Loucy (cell line): Measurements from ENCODE around the gene ANKDD1B.
"Not testable (repeated sequence)": the region's sequence is repeated elsewhere in the genome, so short reads cannot be mapped to it uniquely, and the experiment has no call there.

Experiments used
- H2AFZ ChIP-seq: fragments of 200-600 bp; sonication (generic); 2 replicates; pipeline ENCODE4 v1.6.0; 2016; ENCODE audit warnings: antibody characterized with exemption, mild to moderate bottlenecking, low read length, moderate library complexity
- H3F3A ChIP-seq: fragments of 200-600 bp; 2 replicates; pipeline ENCODE4 v1.6.0; 2016; ENCODE audit warnings: antibody characterized with exemption, low read depth, mild to moderate bottlenecking
- H3K27me3 ChIP-seq: fragments of 200-600 bp; sonication (generic); 2 replicates; pipeline ENCODE4 v1.6.1; 2014; ENCODE audit warnings: low read length, mild to moderate bottlenecking; ENCODE audit not compliant: insufficient read depth, poor library complexity, severe bottlenecking
- H3K36me3 ChIP-seq: fragments of 200-600 bp; sonication (generic); 2 replicates; pipeline ENCODE4 v1.6.1; 2016; ENCODE audit warnings: low read length; ENCODE audit not compliant: insufficient read depth
- H3K4me1 ChIP-seq: fragments of 200-600 bp; sonication (generic); 2 replicates; pipeline ENCODE4 v1.5.1; 2014; ENCODE audit warnings: low read length, mild to moderate bottlenecking; ENCODE audit not compliant: insufficient read depth, poor library complexity, severe bottlenecking
- H3K4me2 ChIP-seq: fragments of 200-600 bp; sonication (generic); 2 replicates; pipeline ENCODE4 v1.6.0; 2014; ENCODE audit warnings: antibody characterized with exemption, low read length, low read depth, mild to moderate bottlenecking; ENCODE audit not compliant: poor library complexity, severe bottlenecking
- H3K4me3 ChIP-seq: fragments of 200-600 bp; sonication (generic); 2 replicates; pipeline ENCODE4 v1.5.1; 2014; ENCODE audit warnings: low read length, mild to moderate bottlenecking, mixed read lengths; ENCODE audit not compliant: poor library complexity, severe bottlenecking
- H3K79me2 ChIP-seq: fragments of 200-600 bp; sonication (generic); 2 replicates; pipeline ENCODE4 v1.6.1; 2014; ENCODE audit warnings: low read length; ENCODE audit not compliant: insufficient read depth
- H3K9ac ChIP-seq: fragments of 200-600 bp; sonication (generic); 2 replicates; pipeline ENCODE4 v1.6.0; 2014; ENCODE audit warnings: mild to moderate bottlenecking, low read depth, low read length, moderate library complexity; ENCODE audit not compliant: poor library complexity, severe bottlenecking
- H3K9me2 ChIP-seq: fragments of 200-600 bp; sonication (generic); replicated peaks from 2 replicates; pipeline ENCODE4 v1.6.1; 2016; ENCODE audit warnings: low read depth, low read length, mixed read lengths
- H3K9me3 ChIP-seq: fragments of 200-600 bp; sonication (generic); 2 replicates; pipeline ENCODE4 v1.6.1; 2014; ENCODE audit warnings: mild to moderate bottlenecking, antibody characterized with exemption, low read length, low read depth; ENCODE audit not compliant: insufficient read depth
- H4K20me1 ChIP-seq: fragments of 200-600 bp; sonication (generic); 2 replicates; pipeline ENCODE4 v1.6.0; 2014; ENCODE audit warnings: antibody characterized with exemption, low read length, mild to moderate bottlenecking; ENCODE audit not compliant: insufficient read depth, poor library complexity, severe bottlenecking
- CTCF ChIP-seq: fragments of 200-600 bp; sonication (generic); conservative IDR thresholded peaks from 2 replicates; pipeline ENCODE4 v1.5.1; 2014; ENCODE audit warnings: mild to moderate bottlenecking, antibody characterized with exemption, low read length
- EZH2phosphoT487 ChIP-seq: fragments of 200-600 bp; IDR thresholded peaks from 2 replicates; pipeline ENCODE4 v1.6.1; 2018; ENCODE audit warnings: antibody characterized with exemption, mild to moderate bottlenecking, moderate library complexity, borderline replicate concordance

The ANKDD1B gene

GRCh38 chr5:75611311-75612225 is at the start of gene ANKDD1B:
TSS of gene ANKDD1B (plus strand) at chr5:75611453. CDS start at chr5:75611635, 182 bp downstream.
- Histone ChIP-seq H3K9me2 (no peaks in the 10 kb centered on the region), H3K27me3 (no peaks in the 10 kb centered on the region), H3K9me3 (no peaks in the 10 kb centered on the region), H3F3A (no peaks in the 10 kb centered on the region), H3K79me2 (no peaks in the 10 kb centered on the region), H3K4me2 (no peak within 1 kb of the TSS), H3K4me3 (no peak within 1 kb of the TSS), H3K36me3 (no peaks in the 10 kb centered on the region), H2AFZ (no peak within 1 kb of the TSS), H3K4me1 (no peaks in the 10 kb centered on the region), H4K20me1 (no peaks in the 10 kb centered on the region), H3K9ac (no peak within 1 kb of the TSS)
- TF ChIP-seq CTCF (no peak), EZH2phosphoT487 (no peak)

GRCh38 chr5:75565991-75566709 is 45.1 kb upstream of the ANKDD1B start:
- H3K36me3 ChIP-seq: peaks cover 14% of the 10 kb centered on the region; the same call in 1 of the 2 replicates
- H3K79me2 ChIP-seq: peaks cover 48% of the 10 kb centered on the region
- not testable (repeated sequence) for H3F3A ChIP-seq, H2AFZ ChIP-seq, H3K9me2 ChIP-seq, H3K9me3 ChIP-seq, H3K27me3 ChIP-seq, H4K20me1 ChIP-seq
- H3K4me3 ChIP-seq: peak overlapping the region; percentile 32
- peak overlapping the region; percentile 68 for H3K4me2 ChIP-seq
- H3K9ac ChIP-seq: peak overlapping the region; percentile 28
- H3K4me1 ChIP-seq: peaks cover 23% of the 10 kb centered on the region

GRCh38 chr5:75566710-75567309 is 44.4 kb upstream of the ANKDD1B start:
- H3K27me3 ChIP-seq: no peaks in the 10 kb centered on the region
- H3K36me3 ChIP-seq: peaks cover 17% of the 10 kb centered on the region; the same call in 1 of the 2 replicates
- H2AFZ ChIP-seq: no peak overlapping the region
- peak overlapping the region; percentile 68 for H3K4me2 ChIP-seq
- H3K79me2 ChIP-seq: peaks cover 48% of the 10 kb centered on the region
- no peaks in the 10 kb centered on the region for H3F3A ChIP-seq
- H4K20me1 ChIP-seq: peaks cover 7% of the 10 kb centered on the region
- H3K4me3 ChIP-seq: peak overlapping the region; percentile 45
- H3K9ac ChIP-seq: peak overlapping the region; percentile 33
- no peaks in the 10 kb centered on the region for H3K9me3 ChIP-seq
- TF ChIP-seq EZH2phosphoT487: no peak
- no peak for TF ChIP-seq CTCF
- no peaks in the 10 kb centered on the region for H3K9me2 ChIP-seq
- H3K4me1 ChIP-seq: peaks cover 29% of the 10 kb centered on the region
